ENCODE data around the gene EID2B. TPM values are rescaled to one million over a fixed set of nuclear protein-coding genes. Genes with fewer than 3 reads are reported as not detected.

EID2B gene
- total and polyA plus RNA-seq, 2 donors = 4.3 to 10.6 TPM

DNA sequence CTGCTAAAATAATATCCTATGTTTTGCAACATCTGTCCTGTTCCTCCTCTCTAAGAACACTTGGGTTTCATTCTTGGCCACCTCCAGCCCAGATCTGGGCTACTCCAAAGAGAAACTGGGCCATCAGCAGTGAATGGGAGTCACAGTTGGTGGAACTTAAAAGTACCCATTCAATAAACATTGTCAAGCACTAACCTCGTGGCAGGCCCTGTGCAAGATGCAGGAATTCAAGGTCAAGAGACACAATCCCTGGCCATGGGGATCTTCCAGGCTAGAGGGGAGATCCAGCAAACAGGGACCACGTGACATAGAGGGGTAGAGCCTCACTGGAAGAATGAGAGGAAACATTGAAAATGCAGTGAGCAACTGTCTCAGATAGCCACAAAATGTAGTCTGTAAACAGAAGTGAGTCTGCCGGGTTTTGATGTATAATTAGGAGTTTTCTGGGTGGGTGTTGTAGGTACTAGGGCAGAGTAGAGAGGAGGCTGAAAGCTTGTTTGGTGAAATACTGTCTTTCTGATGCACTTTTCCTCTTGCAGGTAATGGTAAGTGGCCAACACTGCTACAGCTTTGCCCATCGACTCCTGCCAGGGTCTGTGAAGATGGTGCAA lies 22.2 kb upstream of the EID2B start:
- Histone ChIP-seq H3K36me3 (ENCODE audit: control insufficient read depth in 2 of 2, insufficient read depth in 2 of 2, low read length in 1 of 2) (no peaks in the 10 kb centered on the region), H3K9me3 (ENCODE audit: control insufficient read depth in 2 of 2, insufficient read depth in 1 of 2, low read length in 1 of 2) (no peaks in the 10 kb centered on the region), H3K4me3 (ENCODE audit: low read length in 2 of 2) (no peak overlapping the region), H3K27ac (ENCODE audit: low read depth in 1 of 2, low read length in 1 of 2) (no peak overlapping the region), H3K27me3 (ENCODE audit: control insufficient read depth in 2 of 2, insufficient read depth in 1 of 2, low read length in 1 of 2) (peaks cover 0 to 11% of the 10 kb centered on the region in 2 donors), H3K4me1 (ENCODE audit: control insufficient read depth in 2 of 2, insufficient read depth in 2 of 2, low read length in 2 of 2) (peaks cover 0 to 8% of the 10 kb centered on the region in 2 donors)
- 91% methylated on average over 4 of the region's 4 CpGs for WGBS
- DNase-seq (ENCODE audit: low read depth in 6 of 9, low spot score in 9 of 9) = no peak

DNA sequence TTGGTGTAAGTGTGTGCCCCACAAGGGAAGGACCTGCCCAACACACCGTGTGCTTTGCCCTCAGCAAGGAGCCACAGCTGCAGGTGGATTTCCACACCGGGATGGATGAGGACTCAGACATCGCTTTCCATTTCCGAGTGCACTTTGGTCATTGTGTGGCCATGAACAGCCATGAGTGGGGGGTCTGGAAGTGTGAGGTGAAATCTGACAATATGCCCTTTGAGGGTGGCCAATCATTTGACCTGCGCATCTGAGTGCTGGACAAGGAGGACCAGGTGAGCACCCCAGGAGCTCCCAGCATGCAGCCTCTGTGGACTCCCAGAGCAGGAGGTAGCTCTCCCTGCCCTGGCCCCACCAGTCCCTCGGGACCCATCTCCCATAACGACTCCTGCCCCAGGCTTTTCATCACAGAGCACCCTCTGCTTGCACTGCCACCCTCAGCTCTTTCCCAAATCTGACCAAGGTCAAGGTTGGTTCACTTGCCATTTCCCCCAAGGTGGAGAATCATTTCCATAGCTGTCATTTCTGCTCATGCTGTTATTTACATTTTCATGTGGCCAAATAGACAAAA lies 20.5 kb upstream of the EID2B start:
- Histone ChIP-seq H3K27ac (ENCODE audit: low read depth in 1 of 2, low read length in 1 of 2) (no peak overlapping the region), H3K27me3 (ENCODE audit: control insufficient read depth in 2 of 2, insufficient read depth in 1 of 2, low read length in 1 of 2) (peaks cover 0 to 11% of the 10 kb centered on the region in 2 donors), H3K4me3 (ENCODE audit: low read length in 2 of 2) (no peak overlapping the region), H3K9me3 (ENCODE audit: control insufficient read depth in 2 of 2, insufficient read depth in 1 of 2, low read length in 1 of 2) (no peaks in the 10 kb centered on the region), H3K4me1 (ENCODE audit: control insufficient read depth in 2 of 2, insufficient read depth in 2 of 2, low read length in 2 of 2) (peaks cover 0 to 3% of the 10 kb centered on the region in 2 donors), H3K36me3 (ENCODE audit: control insufficient read depth in 2 of 2, insufficient read depth in 2 of 2, low read length in 1 of 2) (no peaks in the 10 kb centered on the region)
- DNase-seq (ENCODE audit: low read depth in 6 of 9, low spot score in 9 of 9) = no peak
- 87% methylated on average over 7 of the region's 7 CpGs for WGBS

DNA sequence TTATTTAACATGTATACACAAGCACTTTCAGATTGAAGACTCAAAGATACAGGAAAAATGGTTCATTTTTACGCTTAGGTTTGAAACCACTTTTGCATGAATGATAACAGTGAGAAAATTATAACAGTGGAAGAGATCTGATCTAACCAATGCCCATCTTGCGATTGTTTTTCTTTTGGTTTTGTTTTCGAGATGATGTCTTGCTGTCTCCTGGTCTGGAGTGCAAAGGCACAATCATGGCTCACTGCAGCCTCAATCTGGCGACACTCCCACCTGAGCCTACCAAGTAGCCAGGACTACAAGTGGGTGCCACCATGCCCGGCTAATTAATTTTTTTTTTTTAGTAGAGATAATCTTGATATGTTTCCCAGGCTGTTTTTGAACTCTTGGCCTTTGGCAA lies 17.5 kb upstream of the EID2B start:
- H3K36me3 ChIP-seq (ENCODE audit: control insufficient read depth in 2 of 2, insufficient read depth in 2 of 2, low read length in 1 of 2) = no peaks in the 10 kb centered on the region
- WGBS = 95% methylated on average over 5 of the region's 5 CpGs
- no peak overlapping the region for H3K27ac ChIP-seq (ENCODE audit: low read depth in 1 of 2, low read length in 1 of 2)
- no peak for DNase-seq (ENCODE audit: low read depth in 6 of 9, low spot score in 9 of 9)
- H3K9me3 ChIP-seq (ENCODE audit: control insufficient read depth in 2 of 2, insufficient read depth in 1 of 2, low read length in 1 of 2) = no peaks in the 10 kb centered on the region
- H3K27me3 ChIP-seq (ENCODE audit: control insufficient read depth in 2 of 2, insufficient read depth in 1 of 2, low read length in 1 of 2) = peaks cover 0 to 14% of the 10 kb centered on the region in 2 donors
- H3K4me1 ChIP-seq (ENCODE audit: control insufficient read depth in 2 of 2, insufficient read depth in 2 of 2, low read length in 2 of 2) = no peaks in the 10 kb centered on the region
- no peak overlapping the region for H3K4me3 ChIP-seq (ENCODE audit: low read length in 2 of 2)

DNA sequence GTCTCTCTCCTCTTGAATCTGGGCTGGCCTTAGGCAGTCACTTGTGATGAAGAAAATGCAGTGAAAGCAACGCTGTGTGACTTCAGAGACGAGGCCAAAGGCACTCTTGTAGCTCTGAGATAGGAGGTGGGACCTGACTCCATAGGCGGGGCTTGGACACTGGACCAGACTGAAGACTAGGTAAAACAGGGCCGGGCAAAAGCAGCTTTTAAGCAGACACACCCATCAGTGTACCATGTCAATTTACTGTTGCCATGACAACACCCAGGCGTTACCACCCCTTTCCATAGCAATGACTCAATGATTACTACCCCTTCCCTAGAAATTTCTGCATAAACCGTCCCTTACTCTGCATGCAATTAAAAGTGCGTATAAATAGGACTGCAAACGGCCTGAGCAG lies 13.9 kb upstream of the EID2B start:
- no peaks in the 10 kb centered on the region for H3K9me3 ChIP-seq (ENCODE audit: control insufficient read depth in 2 of 2, insufficient read depth in 1 of 2, low read length in 1 of 2)
- 84% methylated on average over 8 of the region's 8 CpGs for WGBS

DNA sequence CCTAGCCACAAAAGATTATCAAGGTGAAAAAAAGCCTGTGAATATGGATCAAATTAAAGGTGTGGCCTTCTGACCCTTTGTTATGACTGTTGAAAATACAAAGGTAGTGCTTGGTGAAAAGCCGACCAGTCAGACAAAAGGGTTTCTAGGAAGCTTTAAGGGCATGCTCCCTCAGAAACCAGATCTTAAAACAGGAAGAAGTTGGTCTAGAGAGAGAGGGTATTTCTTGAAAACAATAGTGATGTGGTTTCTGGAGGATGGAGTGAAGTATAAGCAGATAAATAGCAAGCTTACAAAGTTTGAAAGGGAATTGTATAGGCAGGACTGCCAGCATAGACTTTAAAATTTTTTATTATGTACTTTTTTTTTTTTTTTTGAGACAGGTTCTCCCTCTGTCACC lies 12.3 kb upstream of the EID2B start:
- WGBS = 8% methylated on average over 1 of the region's 1 CpG
- Histone ChIP-seq H3K36me3 (ENCODE audit: control insufficient read depth in 2 of 2, insufficient read depth in 2 of 2, low read length in 1 of 2) (no peaks in the 10 kb centered on the region), H3K9me3 (ENCODE audit: control insufficient read depth in 2 of 2, insufficient read depth in 1 of 2, low read length in 1 of 2) (no peaks in the 10 kb centered on the region), H3K4me1 (ENCODE audit: control insufficient read depth in 2 of 2, insufficient read depth in 2 of 2, low read length in 2 of 2) (no peaks in the 10 kb centered on the region), H3K4me3 (ENCODE audit: low read length in 2 of 2) (no peak overlapping the region), H3K27me3 (ENCODE audit: control insufficient read depth in 2 of 2, insufficient read depth in 1 of 2, low read length in 1 of 2) (peaks cover 0 to 3% of the 10 kb centered on the region in 2 donors), H3K27ac (ENCODE audit: low read depth in 1 of 2, low read length in 1 of 2) (no peak overlapping the region)
- DNase-seq (ENCODE audit: low read depth in 6 of 9, low spot score in 9 of 9) = no peak

More for the DNA sequence above, 13.9 kb upstream of the EID2B start:
- no peaks in the 10 kb centered on the region for H3K36me3 ChIP-seq (ENCODE audit: control insufficient read depth in 2 of 2, insufficient read depth in 2 of 2, low read length in 1 of 2)
- DNase-seq (ENCODE audit: low read depth in 6 of 9, low spot score in 9 of 9) = no peak
- H3K27ac ChIP-seq (ENCODE audit: low read depth in 1 of 2, low read length in 1 of 2) = no peak overlapping the region
- no peaks in the 10 kb centered on the region for H3K4me1 ChIP-seq (ENCODE audit: control insufficient read depth in 2 of 2, insufficient read depth in 2 of 2, low read length in 2 of 2)
- peaks cover 0 to 5% of the 10 kb centered on the region in 2 donors for H3K27me3 ChIP-seq (ENCODE audit: control insufficient read depth in 2 of 2, insufficient read depth in 1 of 2, low read length in 1 of 2)
- no peak overlapping the region for H3K4me3 ChIP-seq (ENCODE audit: low read length in 2 of 2)

DNA sequence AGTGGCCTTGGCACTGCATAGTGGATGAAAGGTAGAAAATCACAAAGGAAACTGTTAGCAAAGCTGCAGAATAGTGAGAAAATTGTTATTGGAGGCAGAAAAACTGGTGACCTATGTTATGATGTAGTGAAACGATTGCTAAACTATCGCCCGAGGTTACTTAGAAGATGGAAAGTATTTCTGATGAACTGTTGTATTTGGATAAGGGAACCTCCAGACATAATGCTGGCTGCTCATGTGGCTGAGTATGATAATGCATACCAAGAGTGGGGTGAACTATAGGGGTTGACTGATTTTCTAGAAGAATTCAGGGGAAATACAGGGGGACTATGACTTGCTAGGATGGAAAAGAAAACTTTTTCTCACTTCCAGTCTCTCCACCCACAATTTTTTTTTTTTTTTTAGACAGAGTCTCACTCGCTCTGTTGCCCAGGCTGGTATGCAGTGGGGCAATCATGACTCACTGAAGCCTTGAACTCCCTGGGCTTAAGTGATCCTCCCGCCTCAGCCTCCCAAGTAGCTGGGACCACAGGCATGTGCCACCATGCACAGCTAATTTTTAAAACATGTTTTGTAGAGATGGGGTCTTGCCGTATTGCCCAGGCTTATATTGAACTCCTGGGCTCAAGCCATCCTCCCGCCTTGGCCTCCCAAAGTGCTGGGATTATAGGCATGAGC lies 11.7 kb upstream of the EID2B start:
- no peaks in the 10 kb centered on the region for H3K36me3 ChIP-seq (ENCODE audit: control insufficient read depth in 2 of 2, insufficient read depth in 2 of 2, low read length in 1 of 2)
- no peak for DNase-seq (ENCODE audit: low read depth in 6 of 9, low spot score in 9 of 9)
- no peaks in the 10 kb centered on the region for H3K9me3 ChIP-seq (ENCODE audit: control insufficient read depth in 2 of 2, insufficient read depth in 1 of 2, low read length in 1 of 2)
- no peaks in the 10 kb centered on the region for H3K4me1 ChIP-seq (ENCODE audit: control insufficient read depth in 2 of 2, insufficient read depth in 2 of 2, low read length in 2 of 2)
- no peak overlapping the region for H3K27ac ChIP-seq (ENCODE audit: low read depth in 1 of 2, low read length in 1 of 2)
- 97% methylated on average over 7 of the region's 7 CpGs for WGBS
- peaks cover 0 to 3% of the 10 kb centered on the region in 2 donors for H3K27me3 ChIP-seq (ENCODE audit: control insufficient read depth in 2 of 2, insufficient read depth in 1 of 2, low read length in 1 of 2)
- H3K4me3 ChIP-seq (ENCODE audit: low read length in 2 of 2) = no peak overlapping the region

DNA sequence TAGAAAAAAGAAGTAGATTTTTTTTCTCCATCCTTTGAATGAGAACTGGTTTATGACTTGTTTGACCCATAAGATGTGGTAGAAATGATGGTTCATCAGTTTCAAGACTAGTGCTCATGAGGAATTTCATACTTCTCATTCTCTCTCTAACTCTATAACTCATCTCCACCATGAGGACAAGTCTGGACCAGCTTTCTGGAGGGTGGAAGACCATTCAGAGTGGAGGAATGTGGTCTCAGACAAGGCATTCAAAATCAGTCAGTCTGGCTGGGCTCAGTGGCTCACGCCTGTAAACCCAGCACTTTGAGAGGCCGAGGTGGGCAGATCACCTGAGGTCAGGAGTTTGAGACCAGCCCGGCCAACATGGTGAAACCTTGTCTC lies 10.8 kb upstream of the EID2B start:
- DNase-seq (ENCODE audit: low read depth in 6 of 9, low spot score in 9 of 9) = no peak
- no peaks in the 10 kb centered on the region for H3K9me3 ChIP-seq (ENCODE audit: control insufficient read depth in 2 of 2, insufficient read depth in 1 of 2, low read length in 1 of 2)
- no peaks in the 10 kb centered on the region for H3K36me3 ChIP-seq (ENCODE audit: control insufficient read depth in 2 of 2, insufficient read depth in 2 of 2, low read length in 1 of 2)
- no peaks in the 10 kb centered on the region for H3K4me1 ChIP-seq (ENCODE audit: control insufficient read depth in 2 of 2, insufficient read depth in 2 of 2, low read length in 2 of 2)
- H3K4me3 ChIP-seq (ENCODE audit: low read length in 2 of 2) = no peak overlapping the region
- WGBS = 94% methylated on average over 3 of the region's 3 CpGs
- no peak overlapping the region for H3K27ac ChIP-seq (ENCODE audit: low read depth in 1 of 2, low read length in 1 of 2)
- peaks cover 0 to 3% of the 10 kb centered on the region in 2 donors for H3K27me3 ChIP-seq (ENCODE audit: control insufficient read depth in 2 of 2, insufficient read depth in 1 of 2, low read length in 1 of 2)

DNA sequence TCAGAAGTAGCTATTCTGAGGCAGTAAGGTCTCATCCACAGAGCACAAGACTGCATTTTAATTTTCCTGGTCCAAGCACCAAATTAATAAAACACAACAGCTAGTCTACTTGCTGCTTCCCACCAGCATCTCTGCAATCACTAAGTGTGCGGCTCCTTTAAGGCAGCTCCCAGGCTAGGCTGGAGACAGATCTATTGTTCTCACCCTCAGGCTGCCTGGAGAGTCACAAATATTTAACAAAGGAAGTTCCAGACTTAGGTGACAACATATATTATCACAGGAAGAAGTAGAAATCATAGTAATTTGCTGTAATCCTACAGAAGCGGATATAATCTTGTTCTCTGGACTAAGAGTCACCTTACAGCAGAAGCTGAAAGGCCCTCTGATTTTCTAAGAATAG lies 9.6 kb upstream of the EID2B start:
- Histone ChIP-seq H3K27ac (ENCODE audit: low read depth in 1 of 2, low read length in 1 of 2) (no peak overlapping the region), H3K4me1 (ENCODE audit: control insufficient read depth in 2 of 2, insufficient read depth in 2 of 2, low read length in 2 of 2) (no peaks in the 10 kb centered on the region), H3K27me3 (ENCODE audit: control insufficient read depth in 2 of 2, insufficient read depth in 1 of 2, low read length in 1 of 2) (peaks cover 0 to 3% of the 10 kb centered on the region in 2 donors), H3K9me3 (ENCODE audit: control insufficient read depth in 2 of 2, insufficient read depth in 1 of 2, low read length in 1 of 2) (no peaks in the 10 kb centered on the region), H3K4me3 (ENCODE audit: low read length in 2 of 2) (no peak overlapping the region), H3K36me3 (ENCODE audit: control insufficient read depth in 2 of 2, insufficient read depth in 2 of 2, low read length in 1 of 2) (peaks cover 0 to 2% of the 10 kb centered on the region in 2 donors)
- WGBS = 84% methylated on average over 2 of the region's 2 CpGs
- no peak for DNase-seq (ENCODE audit: low read depth in 6 of 9, low spot score in 9 of 9)

DNA sequence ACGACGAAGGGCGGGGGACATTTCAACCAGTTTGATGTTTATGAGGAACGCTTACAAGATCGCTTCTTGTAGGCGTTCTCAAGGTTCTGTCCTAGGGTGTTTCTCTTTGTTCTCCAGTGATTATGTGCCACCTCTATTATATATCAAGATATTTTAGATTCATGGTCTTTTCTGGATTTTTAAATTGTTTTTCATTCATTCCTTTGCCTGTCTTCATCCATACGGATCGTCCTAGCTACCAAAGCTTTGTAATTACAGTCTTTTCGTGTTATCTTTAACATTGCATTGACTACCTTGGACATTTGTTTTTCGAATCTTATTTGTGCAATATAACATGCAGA lies 7.7 kb upstream of the EID2B start:
- H3K27ac ChIP-seq (ENCODE audit: low read depth in 1 of 2, low read length in 1 of 2) = no peak overlapping the region
- no peak for DNase-seq (ENCODE audit: low read depth in 6 of 9, low spot score in 9 of 9)
- 20% methylated on average over 10 of the region's 10 CpGs for WGBS
- H3K9me3 ChIP-seq (ENCODE audit: control insufficient read depth in 2 of 2, insufficient read depth in 1 of 2, low read length in 1 of 2) = no peaks in the 10 kb centered on the region
- H3K36me3 ChIP-seq (ENCODE audit: control insufficient read depth in 2 of 2, insufficient read depth in 2 of 2, low read length in 1 of 2) = peaks cover 0 to 2% of the 10 kb centered on the region in 2 donors
- H3K4me1 ChIP-seq (ENCODE audit: control insufficient read depth in 2 of 2, insufficient read depth in 2 of 2, low read length in 2 of 2) = no peaks in the 10 kb centered on the region
- H3K27me3 ChIP-seq (ENCODE audit: control insufficient read depth in 2 of 2, insufficient read depth in 1 of 2, low read length in 1 of 2) = no peaks in the 10 kb centered on the region
- no peak overlapping the region for H3K4me3 ChIP-seq (ENCODE audit: low read length in 2 of 2)
